Measurements from ENCODE around the gene RENBP. TPM values are rescaled to one million over a fixed set of nuclear protein-coding genes. Genes with fewer than 3 reads are reported as not detected.
A peak's percentile ranks its signal among the peaks of the same experiment; 100 is the strongest.

Gene RENBP
- total and polyA plus RNA-seq, 9 of the 15 experiments (the other 6 are each of a cell fraction or from before 2014, with no cell fraction given) = 0.07 to 14.8 (median 10.6) TPM; not detected in 1

DNA sequence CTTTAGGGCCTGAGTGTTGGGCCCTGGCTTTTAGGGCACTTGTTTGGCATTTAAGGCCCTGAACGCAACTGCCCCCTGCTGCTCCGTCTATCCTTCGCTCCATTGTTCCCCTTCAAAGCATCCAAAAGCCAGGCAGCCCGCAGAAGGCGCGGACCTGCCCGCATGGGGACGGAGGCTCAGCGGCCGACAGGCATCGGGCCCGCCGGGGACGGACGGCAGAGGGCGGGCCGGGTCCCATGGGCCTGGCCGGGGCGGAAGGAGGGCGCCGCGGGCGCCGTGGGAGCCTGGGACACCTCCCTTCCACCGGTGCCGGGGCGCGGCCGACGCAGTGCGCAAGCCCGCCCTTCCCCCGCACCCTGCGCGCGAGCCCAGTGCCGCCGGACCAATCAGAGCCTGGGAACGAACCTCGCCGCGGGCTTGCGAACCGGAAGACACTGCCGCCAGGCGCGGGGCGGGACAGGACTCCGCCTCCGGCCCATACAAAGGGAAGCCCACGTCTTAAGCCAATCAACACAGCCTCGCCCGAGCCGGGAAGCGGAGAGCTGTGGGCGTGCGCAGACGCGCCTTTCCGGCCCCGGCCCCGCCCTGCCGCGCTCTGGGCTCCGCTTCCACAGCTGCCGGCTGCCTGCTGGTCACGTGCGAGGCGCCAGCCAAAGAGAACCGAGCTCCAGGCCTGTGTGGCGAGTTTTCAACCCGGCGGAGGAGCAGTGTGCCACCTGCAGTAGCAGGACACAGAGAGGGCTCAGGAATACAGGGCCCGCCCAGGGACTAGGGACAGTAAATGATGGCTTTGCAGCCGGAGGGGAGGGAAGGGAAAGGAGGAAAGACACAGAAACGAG, 16.3 kb downstream of the RENBP start (continued):
- TF ChIP-seq, protein P1, sequence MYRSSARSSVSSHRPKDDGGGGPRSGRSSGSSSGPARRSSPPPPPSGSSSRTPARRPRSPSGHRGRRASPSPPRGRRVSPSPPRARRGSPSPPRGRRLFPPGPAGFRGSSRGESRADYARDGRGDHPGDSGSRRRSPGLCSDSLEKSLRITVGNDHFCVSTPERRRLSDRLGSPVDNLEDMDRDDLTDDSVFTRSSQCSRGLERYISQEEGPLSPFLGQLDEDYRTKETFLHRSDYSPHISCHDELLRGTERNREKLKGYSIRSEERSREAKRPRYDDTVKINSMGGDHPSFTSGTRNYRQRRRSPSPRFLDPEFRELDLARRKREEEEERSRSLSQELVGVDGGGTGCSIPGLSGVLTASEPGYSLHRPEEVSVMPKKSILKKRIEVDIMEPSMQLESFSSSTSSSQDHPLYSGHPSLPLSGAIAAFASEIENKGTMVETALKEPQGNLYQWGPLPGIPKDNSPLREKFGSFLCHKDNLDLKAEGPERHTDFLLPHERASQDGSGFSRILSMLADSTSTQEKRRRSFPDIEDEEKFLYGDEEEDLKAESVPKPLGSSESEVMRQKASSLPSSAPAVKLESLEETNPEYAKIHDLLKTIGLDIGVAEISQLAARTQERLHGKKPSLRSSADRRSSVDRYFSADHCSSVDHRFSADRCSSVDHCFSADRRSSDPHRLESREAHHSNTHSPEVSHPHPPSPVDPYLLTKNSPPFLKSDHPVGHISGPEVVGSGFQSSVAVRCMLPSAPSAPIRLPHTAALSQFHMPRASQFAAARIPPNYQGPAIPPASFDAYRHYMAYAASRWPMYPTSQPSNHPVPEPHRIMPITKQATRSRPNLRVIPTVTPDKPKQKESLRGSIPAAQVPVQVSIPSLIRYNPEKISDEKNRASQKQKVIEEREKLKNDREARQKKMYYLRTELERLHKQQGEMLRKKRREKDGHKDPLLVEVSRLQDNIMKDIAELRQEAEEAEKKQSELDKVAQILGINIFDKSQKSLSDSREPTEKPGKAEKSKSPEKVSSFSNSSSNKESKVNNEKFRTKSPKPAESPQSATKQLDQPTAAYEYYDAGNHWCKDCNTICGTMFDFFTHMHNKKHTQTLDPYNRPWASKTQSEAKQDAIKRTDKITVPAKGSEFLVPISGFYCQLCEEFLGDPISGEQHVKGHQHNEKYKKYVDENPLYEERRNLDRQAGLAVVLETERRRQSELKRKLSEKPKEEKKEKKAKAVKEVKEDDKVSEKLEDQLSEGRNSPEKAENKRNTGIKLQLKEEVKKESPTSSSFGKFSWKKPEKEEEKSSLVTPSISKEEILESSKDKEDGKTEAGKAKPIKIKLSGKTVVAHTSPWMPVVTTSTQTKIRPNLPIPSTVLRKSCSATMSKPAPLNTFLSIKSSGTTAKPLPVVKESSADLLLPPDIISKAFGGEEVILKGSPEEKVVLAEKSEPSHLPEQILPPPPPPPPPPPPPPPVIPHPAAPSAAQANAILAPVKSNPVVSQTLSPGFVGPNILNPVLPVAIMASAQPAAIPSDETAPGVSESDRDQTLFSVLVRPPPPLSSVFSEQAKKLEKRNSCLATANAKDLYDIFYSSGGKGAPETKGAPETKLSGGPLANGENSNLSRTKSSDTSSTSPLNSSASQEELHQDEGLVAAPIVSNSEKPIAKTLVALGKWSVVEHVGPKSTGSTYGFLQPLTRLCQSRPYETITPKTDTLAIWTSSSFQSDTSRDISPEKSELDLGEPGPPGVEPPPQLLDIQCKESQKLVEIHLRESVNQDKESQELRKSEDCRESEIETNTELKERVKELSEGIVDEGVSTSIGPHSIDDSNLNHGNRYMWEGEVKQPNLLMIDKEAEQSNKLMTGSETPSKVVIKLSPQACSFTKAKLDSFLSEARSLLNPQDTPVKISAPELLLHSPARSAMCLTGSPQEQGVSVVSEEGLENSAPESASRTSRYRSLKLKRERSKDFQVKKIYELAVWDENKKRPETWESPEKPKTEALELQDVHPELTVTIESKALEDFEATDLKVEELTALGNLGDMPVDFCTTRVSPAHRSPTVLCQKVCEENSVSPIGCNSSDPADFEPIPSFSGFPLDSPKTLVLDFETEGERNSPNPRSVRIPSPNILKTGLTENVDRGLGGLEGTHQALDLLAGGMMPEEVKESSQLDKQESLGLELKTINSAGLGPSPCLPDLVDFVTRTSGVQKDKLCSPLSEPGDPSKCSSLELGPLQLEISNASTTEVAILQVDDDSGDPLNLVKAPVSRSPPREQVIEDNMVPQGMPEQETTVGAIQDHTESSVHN (IDR thresholded peaks at IDR 0.05; ENCODE audit: borderline replicate concordance in 1 of 2, low read depth in 1 of 2) = no peak
- no peak for TF ChIP-seq SAP30 (IDR thresholded peaks at IDR 0.05; ENCODE audit: borderline replicate concordance, insufficient read depth, low read depth, low read length, poor library complexity, severe bottlenecking)
- TF ChIP-seq, protein P2, sequence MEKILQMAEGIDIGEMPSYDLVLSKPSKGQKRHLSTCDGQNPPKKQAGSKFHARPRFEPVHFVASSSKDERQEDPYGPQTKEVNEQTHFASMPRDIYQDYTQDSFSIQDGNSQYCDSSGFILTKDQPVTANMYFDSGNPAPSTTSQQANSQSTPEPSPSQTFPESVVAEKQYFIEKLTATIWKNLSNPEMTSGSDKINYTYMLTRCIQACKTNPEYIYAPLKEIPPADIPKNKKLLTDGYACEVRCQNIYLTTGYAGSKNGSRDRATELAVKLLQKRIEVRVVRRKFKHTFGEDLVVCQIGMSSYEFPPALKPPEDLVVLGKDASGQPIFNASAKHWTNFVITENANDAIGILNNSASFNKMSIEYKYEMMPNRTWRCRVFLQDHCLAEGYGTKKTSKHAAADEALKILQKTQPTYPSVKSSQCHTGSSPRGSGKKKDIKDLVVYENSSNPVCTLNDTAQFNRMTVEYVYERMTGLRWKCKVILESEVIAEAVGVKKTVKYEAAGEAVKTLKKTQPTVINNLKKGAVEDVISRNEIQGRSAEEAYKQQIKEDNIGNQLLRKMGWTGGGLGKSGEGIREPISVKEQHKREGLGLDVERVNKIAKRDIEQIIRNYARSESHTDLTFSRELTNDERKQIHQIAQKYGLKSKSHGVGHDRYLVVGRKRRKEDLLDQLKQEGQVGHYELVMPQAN (IDR thresholded peaks at IDR 0.05; ENCODE audit: borderline replicate concordance) = no peak; the same call in 1 of the 2 replicates
- TF ChIP-seq KLF10 (CRISPR knock-in tag; IDR thresholded peaks at IDR 0.05) = no peak
- TF ChIP-seq, protein P3, sequence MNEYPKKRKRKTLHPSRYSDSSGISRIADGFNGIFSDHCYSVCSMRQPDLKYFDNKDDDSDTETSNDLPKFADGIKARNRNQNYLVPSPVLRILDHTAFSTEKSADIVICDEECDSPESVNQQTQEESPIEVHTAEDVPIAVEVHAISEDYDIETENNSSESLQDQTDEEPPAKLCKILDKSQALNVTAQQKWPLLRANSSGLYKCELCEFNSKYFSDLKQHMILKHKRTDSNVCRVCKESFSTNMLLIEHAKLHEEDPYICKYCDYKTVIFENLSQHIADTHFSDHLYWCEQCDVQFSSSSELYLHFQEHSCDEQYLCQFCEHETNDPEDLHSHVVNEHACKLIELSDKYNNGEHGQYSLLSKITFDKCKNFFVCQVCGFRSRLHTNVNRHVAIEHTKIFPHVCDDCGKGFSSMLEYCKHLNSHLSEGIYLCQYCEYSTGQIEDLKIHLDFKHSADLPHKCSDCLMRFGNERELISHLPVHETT (CRISPR knock-in tag; conservative IDR thresholded peaks at IDR 0.05 in 1 of 2, IDR thresholded peaks at IDR 0.05 in 1 of 2) = peak in 1 of 2 experiments; percentile 99; a peak in 2 of 4 replicates
- TF ChIP-seq FOXJ3 (CRISPR knock-in tag; IDR thresholded peaks at IDR 0.05) = no peak
- TF ChIP-seq CHD2 (IDR thresholded peaks at IDR 0.05; ENCODE audit: low read depth, low read length) = 0 out of 2 replicates have a peak, but pooled peaks have one; percentile 39
- TF ChIP-seq BMI1 (IDR thresholded peaks at IDR 0.05; ENCODE audit: low read length) = no peak
- no peak for TF ChIP-seq ZC3H8 (IDR thresholded peaks at IDR 0.05)
- no peak for TF ChIP-seq ZKSCAN3 (CRISPR knock-in tag; IDR thresholded peaks at IDR 0.05)
- no peak for TF ChIP-seq MXI1 (IDR thresholded peaks at IDR 0.05; ENCODE audit: low read depth, low read length)
- TF ChIP-seq, protein P4, sequence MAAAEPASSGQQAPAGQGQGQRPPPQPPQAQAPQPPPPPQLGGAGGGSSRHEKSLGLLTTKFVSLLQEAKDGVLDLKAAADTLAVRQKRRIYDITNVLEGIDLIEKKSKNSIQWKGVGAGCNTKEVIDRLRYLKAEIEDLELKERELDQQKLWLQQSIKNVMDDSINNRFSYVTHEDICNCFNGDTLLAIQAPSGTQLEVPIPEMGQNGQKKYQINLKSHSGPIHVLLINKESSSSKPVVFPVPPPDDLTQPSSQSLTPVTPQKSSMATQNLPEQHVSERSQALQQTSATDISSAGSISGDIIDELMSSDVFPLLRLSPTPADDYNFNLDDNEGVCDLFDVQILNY (CRISPR knock-in tag; IDR thresholded peaks at IDR 0.05) = no peak
